H9 (cell line): Measurements from ENCODE around the gene ALLC. TPM values are rescaled to one million over a fixed set of nuclear protein-coding genes. Genes with fewer than 3 reads are reported as not detected.

Experiments
- DNase-seq: peaks from one replicate; pipeline ENCODE4 v3.0.0-alpha.2; 2017
- H2AFZ ChIP-seq: one replicate; pipeline ENCODE4 v1.6.1; 2013; ENCODE audit warnings: mild to moderate bottlenecking, low read length, control low read depth, moderate library complexity
- H2AK5ac ChIP-seq: 2 replicates; pipeline ENCODE4 v1.6.1; 2013; ENCODE audit warnings: low read length, control low read depth, mixed read lengths; ENCODE audit not compliant: insufficient read length
- H2BK120ac ChIP-seq: one replicate; pipeline ENCODE4 v1.6.1; 2013; ENCODE audit warnings: low read depth, mild to moderate bottlenecking, low read length, control low read depth, inconsistent platforms; ENCODE audit not compliant: poor library complexity, severe bottlenecking
- H2BK12ac ChIP-seq: 2 replicates; pipeline ENCODE4 v1.6.1; 2013; ENCODE audit warnings: low read length, control low read depth, mixed read lengths, low read depth; ENCODE audit not compliant: insufficient read length
- H2BK15ac ChIP-seq: 2 replicates; pipeline ENCODE4 v1.6.1; 2013; ENCODE audit warnings: low read depth, low read length, control low read depth
- H2BK20ac ChIP-seq: one replicate; pipeline ENCODE4 v1.6.1; 2013; ENCODE audit warnings: low read depth, mild to moderate bottlenecking, low read length, control low read depth, inconsistent platforms; ENCODE audit not compliant: poor library complexity, severe bottlenecking
- H2BK5ac ChIP-seq: 2 replicates; pipeline ENCODE4 v1.6.1; 2013; ENCODE audit warnings: low read length, control low read depth, mixed read lengths; ENCODE audit not compliant: insufficient read length
- H3K14ac ChIP-seq: 2 replicates; pipeline ENCODE4 v1.6.1; 2013; ENCODE audit warnings: low read length, control low read depth; ENCODE audit not compliant: insufficient read depth
- H3K18ac ChIP-seq: 2 replicates; pipeline ENCODE4 v1.6.1; 2013; ENCODE audit warnings: low read depth, mild to moderate bottlenecking, mixed read lengths, low read length, control low read depth; ENCODE audit not compliant: insufficient read length
- H3K23ac ChIP-seq: 2 replicates; pipeline ENCODE4 v1.6.1; 2013; ENCODE audit warnings: low read length, control low read depth, mixed read lengths, low read depth; ENCODE audit not compliant: insufficient read length
- H3K23me2 ChIP-seq: 2 replicates; pipeline ENCODE4 v1.6.1; 2013; ENCODE audit warnings: low read depth, mild to moderate bottlenecking, mixed read lengths, low read length, control low read depth; ENCODE audit not compliant: insufficient read length, poor library complexity, severe bottlenecking
- H3K27ac ChIP-seq: 2 replicates; pipeline ENCODE4 v1.5.1; 2013; ENCODE audit warnings: low read length, control low read depth, mixed read lengths, low read depth; ENCODE audit not compliant: insufficient read length
- H3K27me3 ChIP-seq: 2 replicates; pipeline ENCODE4 v1.6.1; 2013; ENCODE audit warnings: low read length, control low read depth, inconsistent platforms; ENCODE audit not compliant: insufficient read depth
- H3K4ac ChIP-seq: 2 replicates; pipeline ENCODE4 v1.6.1; 2013; ENCODE audit warnings: low read depth, mild to moderate bottlenecking, control low read depth, inconsistent platforms, low read length, moderate library complexity
- H3K4me1 ChIP-seq: 2 replicates; pipeline ENCODE4 v1.6.1; 2013; ENCODE audit warnings: low read length, control low read depth, inconsistent platforms; ENCODE audit not compliant: insufficient read depth
- H3K4me2 ChIP-seq: 2 replicates; pipeline ENCODE4 v1.6.1; 2013; ENCODE audit warnings: low read length, control low read depth, mixed read lengths; ENCODE audit not compliant: insufficient read length, insufficient read depth
- H3K56ac ChIP-seq: 2 replicates; pipeline ENCODE4 v1.6.1; 2013; ENCODE audit warnings: low read depth, mild to moderate bottlenecking, mixed read lengths, low read length, control low read depth; ENCODE audit not compliant: insufficient read length
- H3K79me1 ChIP-seq: 2 replicates; pipeline ENCODE4 v1.6.1; 2013; ENCODE audit warnings: low read depth, mild to moderate bottlenecking, moderate library complexity, low read length, control low read depth, inconsistent platforms; ENCODE audit not compliant: insufficient read depth, poor library complexity, severe bottlenecking
- H3K79me2 ChIP-seq: 2 replicates; pipeline ENCODE4 v1.6.1; 2013; ENCODE audit warnings: low read length, control low read depth, inconsistent platforms; ENCODE audit not compliant: insufficient read depth
- H3K9ac ChIP-seq: 2 replicates; pipeline ENCODE4 v1.6.1; 2013; ENCODE audit warnings: low read length, control low read depth, mixed read lengths; ENCODE audit not compliant: insufficient read length; ENCODE audit errors: extremely low read depth
- H3K9me3 ChIP-seq: one replicate; pipeline ENCODE4 v1.6.1; 2013; ENCODE audit warnings: low read depth, low read length, inconsistent platforms; ENCODE audit not compliant: control insufficient read depth
- H3T11ph ChIP-seq: one replicate; pipeline ENCODE4 v1.6.1; 2013; ENCODE audit warnings: mild to moderate bottlenecking, low read length, control low read depth, inconsistent platforms
- H4K20me1 ChIP-seq: one replicate; pipeline ENCODE4 v1.6.1; 2013; ENCODE audit not compliant: control insufficient read depth, insufficient read length, insufficient read depth
- H4K5ac ChIP-seq: 2 replicates; pipeline ENCODE4 v1.6.1; 2013; ENCODE audit warnings: low read depth, mild to moderate bottlenecking, mixed read lengths, low read length, control low read depth; ENCODE audit not compliant: insufficient read length
- H4K8ac ChIP-seq: replicated peaks from 2 replicates; pipeline ENCODE4 v1.6.1; 2013; ENCODE audit warnings: low read length, control low read depth, mixed read lengths, low read depth; ENCODE audit not compliant: insufficient read length
- H4K91ac ChIP-seq: 2 replicates; pipeline ENCODE4 v1.6.1; 2013; ENCODE audit warnings: low read depth, mild to moderate bottlenecking, moderate library complexity, mixed read lengths, low read length, control low read depth; ENCODE audit not compliant: insufficient read length
- H3K27ac Mint-ChIP-seq, 3 experiments: 2 replicates in 2 of 3; 3 replicates in 1 of 3; pipeline ENCODE4 v1.8.0; 2020 to 2021; ENCODE audit warnings: mixed read lengths in 3 of 3, mild to moderate bottlenecking in 1 of 3, moderate library complexity in 1 of 3
- H3K27me3 Mint-ChIP-seq: 2 replicates; pipeline ENCODE4 v1.8.0; 2021; ENCODE audit warnings: low read depth, mild to moderate bottlenecking, moderate library complexity, mixed read lengths
- H3K36me3 Mint-ChIP-seq, 3 experiments: 2 replicates in 2 of 3; 3 replicates in 1 of 3; pipeline ENCODE4 v1.8.0; 2020 to 2021; ENCODE audit warnings: low read depth in 3 of 3, mixed read lengths in 3 of 3; ENCODE audit not compliant: insufficient read depth in 1 of 3
- H3K4me1 Mint-ChIP-seq, 2 experiments: 2 replicates each; pipeline ENCODE4 v1.8.0; 2020; ENCODE audit warnings: mixed read lengths in 2 of 2
- H3K4me3 Mint-ChIP-seq, 2 experiments: 2 replicates in 1 of 2; 3 replicates in 1 of 2; pipeline ENCODE4 v1.8.0; 2020 to 2021; ENCODE audit warnings: mild to moderate bottlenecking in 2 of 2, mixed read lengths in 2 of 2, moderate library complexity in 1 of 2
- H3K9me3 Mint-ChIP-seq, 2 experiments: 2 replicates in 1 of 2; 3 replicates in 1 of 2; pipeline ENCODE4 v1.8.0; 2020; ENCODE audit warnings: mild to moderate bottlenecking in 2 of 2, mixed read lengths in 2 of 2, moderate library complexity in 1 of 2
- WGBS: extraction: QIAGEN DNeasy Blood & Tissue Kit; methylation state at CpG from one replicate; pipeline ENCODE4 v1.1.7; 2013; ENCODE audit warnings: missing lambda C conversion rate, low lambda C conversion rate, mixed read lengths; ENCODE audit not compliant: insufficient read length; ENCODE audit errors: extremely low coverage; 5-methylcytosine and 5-hydroxymethylcytosine counted together
- total RNA-seq: library from RNA; stranded (reverse); gene quantifications from 2 replicates; pipeline ENCODE4 v1.2.1, GENCODE V29; 2021
- TF ChIP-seq, protein P1 (sequence below): fragments of 200-600 bp; sonication (generic); conservative IDR thresholded peaks from 3 replicates; pipeline ENCODE4 v1.8.0; 2021; ENCODE audit warnings: antibody characterized with exemption, mild to moderate bottlenecking

ALLC gene
- total RNA-seq, 1 experiment from 2014 or later, result not detected

DNA sequence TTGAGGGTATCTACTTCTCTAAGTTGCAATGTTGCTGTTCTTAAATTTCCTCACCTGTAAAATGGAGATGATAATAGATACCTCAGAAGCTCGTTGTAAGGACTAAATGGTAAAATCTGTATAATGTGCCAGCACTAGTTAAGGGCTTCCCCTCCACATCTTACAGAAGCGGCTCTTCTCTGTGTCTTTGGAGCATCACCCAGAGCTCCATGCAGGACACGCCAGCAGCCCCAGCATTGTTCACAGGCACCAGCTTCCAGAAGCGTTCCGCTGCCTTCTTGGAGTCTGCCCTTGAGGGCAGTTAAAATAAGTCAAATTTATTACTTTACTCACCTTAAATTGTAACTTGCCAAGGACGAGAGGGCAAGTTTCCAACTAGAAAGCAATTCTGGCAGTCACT lies 51.2 kb downstream of the ALLC start:
- Histone ChIP-seq H2AFZ (no peak overlapping the region), H4K8ac (no peak overlapping the region), H3K79me2 (no peaks in the 10 kb centered on the region), H2BK20ac (no peak overlapping the region), H3K4me2 (no peak overlapping the region), H2BK12ac (no peak overlapping the region), H3K27me3 (no peaks in the 10 kb centered on the region), H3K23ac (no peak overlapping the region), H3K27ac (no peak overlapping the region), H3K23me2 (no peaks in the 10 kb centered on the region), H4K5ac (no peak overlapping the region), H3K18ac (no peak overlapping the region), H3K56ac (no peak overlapping the region), H3K14ac (no peak overlapping the region), H2AK5ac (no peak overlapping the region), H3K4ac (no peak overlapping the region), H2BK120ac (no peak overlapping the region), H3T11ph (no peak overlapping the region), H3K79me1 (no peaks in the 10 kb centered on the region), H4K91ac (no peak overlapping the region), H2BK5ac (no peak overlapping the region), H2BK15ac (no peak overlapping the region), H3K9me3 (no peaks in the 10 kb centered on the region), H3K9ac (no peak overlapping the region), H3K4me1 (no peaks in the 10 kb centered on the region; the same call in 1 of the 2 replicates), H4K20me1 (no peaks in the 10 kb centered on the region)
- Mint-ChIP-seq H3K4me1 (peaks cover 10 to 11% of the 10 kb centered on the region in 2 experiments), H3K9me3 (peaks cover 3 to 9% of the 10 kb centered on the region in 2 experiments), H3K36me3 (peaks cover 0 to 4% (median 0%) of the 10 kb centered on the region in 3 experiments; a peak in 2 of 7 replicates), H3K27me3 (peaks cover 27% of the 10 kb centered on the region), H3K4me3 (no peak overlapping the region), H3K27ac (no peak overlapping the region)
- no CpG with 5 or more reads among the region's 6 CpGs for WGBS
- no peak for DNase-seq
- TF ChIP-seq, protein P1, sequence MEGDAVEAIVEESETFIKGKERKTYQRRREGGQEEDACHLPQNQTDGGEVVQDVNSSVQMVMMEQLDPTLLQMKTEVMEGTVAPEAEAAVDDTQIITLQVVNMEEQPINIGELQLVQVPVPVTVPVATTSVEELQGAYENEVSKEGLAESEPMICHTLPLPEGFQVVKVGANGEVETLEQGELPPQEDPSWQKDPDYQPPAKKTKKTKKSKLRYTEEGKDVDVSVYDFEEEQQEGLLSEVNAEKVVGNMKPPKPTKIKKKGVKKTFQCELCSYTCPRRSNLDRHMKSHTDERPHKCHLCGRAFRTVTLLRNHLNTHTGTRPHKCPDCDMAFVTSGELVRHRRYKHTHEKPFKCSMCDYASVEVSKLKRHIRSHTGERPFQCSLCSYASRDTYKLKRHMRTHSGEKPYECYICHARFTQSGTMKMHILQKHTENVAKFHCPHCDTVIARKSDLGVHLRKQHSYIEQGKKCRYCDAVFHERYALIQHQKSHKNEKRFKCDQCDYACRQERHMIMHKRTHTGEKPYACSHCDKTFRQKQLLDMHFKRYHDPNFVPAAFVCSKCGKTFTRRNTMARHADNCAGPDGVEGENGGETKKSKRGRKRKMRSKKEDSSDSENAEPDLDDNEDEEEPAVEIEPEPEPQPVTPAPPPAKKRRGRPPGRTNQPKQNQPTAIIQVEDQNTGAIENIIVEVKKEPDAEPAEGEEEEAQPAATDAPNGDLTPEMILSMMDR, result no peak
